Measurements from ENCODE around the gene TMEM272.

DNA sequence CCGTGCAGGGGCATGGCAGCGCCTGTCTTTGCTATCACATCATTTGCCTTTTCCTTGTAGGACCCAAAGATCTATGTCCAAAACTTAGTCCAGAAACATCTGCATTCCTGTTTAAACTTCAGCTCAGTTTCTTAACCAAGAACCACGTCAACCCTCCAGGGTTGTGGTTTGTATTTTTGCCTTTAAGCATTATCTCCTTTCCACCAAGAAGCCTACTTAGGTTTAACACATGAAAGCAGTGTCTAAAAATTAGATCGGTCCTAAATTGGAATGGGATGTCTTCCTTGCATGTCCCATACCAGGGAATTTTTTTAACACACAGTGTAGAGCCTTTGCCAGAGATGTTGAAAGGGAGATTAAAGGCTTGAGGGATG is 79.8 kb downstream of the TMEM272 start:
- TF ChIP-seq, protein P1, sequence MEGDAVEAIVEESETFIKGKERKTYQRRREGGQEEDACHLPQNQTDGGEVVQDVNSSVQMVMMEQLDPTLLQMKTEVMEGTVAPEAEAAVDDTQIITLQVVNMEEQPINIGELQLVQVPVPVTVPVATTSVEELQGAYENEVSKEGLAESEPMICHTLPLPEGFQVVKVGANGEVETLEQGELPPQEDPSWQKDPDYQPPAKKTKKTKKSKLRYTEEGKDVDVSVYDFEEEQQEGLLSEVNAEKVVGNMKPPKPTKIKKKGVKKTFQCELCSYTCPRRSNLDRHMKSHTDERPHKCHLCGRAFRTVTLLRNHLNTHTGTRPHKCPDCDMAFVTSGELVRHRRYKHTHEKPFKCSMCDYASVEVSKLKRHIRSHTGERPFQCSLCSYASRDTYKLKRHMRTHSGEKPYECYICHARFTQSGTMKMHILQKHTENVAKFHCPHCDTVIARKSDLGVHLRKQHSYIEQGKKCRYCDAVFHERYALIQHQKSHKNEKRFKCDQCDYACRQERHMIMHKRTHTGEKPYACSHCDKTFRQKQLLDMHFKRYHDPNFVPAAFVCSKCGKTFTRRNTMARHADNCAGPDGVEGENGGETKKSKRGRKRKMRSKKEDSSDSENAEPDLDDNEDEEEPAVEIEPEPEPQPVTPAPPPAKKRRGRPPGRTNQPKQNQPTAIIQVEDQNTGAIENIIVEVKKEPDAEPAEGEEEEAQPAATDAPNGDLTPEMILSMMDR (IDR thresholded peaks at IDR 0.05), result no peak
- no peak for TF ChIP-seq POLR2A (IDR thresholded peaks at IDR 0.05)

Measured in transverse colon (tissue), 3 donors.